C4-2B (cell line): Measurements from ENCODE around the gene DLG2.

ENCODE experiments used
- H3K27ac ChIP-seq: fragments of 450-650 bp; 2 replicates; pipeline ENCODE4 v1.5.1; 2017
- CTCF ChIP-seq: fragments of 450-650 bp; conservative IDR thresholded peaks from 2 replicates; pipeline ENCODE4 v1.5.1; 2017; ENCODE audit warnings: mild to moderate bottlenecking
- ZFX ChIP-seq: fragments of 450-650 bp; IDR thresholded peaks from 2 replicates; pipeline ENCODE4 v1.6.1; 2017

Gene DLG2

GRCh38 chr11:83827940-83828554 is 1799.1 kb downstream of the DLG2 start:
- no peak overlapping the region for H3K27ac ChIP-seq

GRCh38 chr11:83827520-83827919 is 1799.6 kb downstream of the DLG2 start:
- TF ChIP-seq CTCF (no peak), ZFX (no peak)
- H3K27ac ChIP-seq: no peak overlapping the region

More at GRCh38 chr11:83827940-83828554, 1799.1 kb downstream of the DLG2 start:
- TF ChIP-seq CTCF: peak; percentile 83
- TF ChIP-seq ZFX: no peak

GRCh38 chr11:83826078-83826477 is 1801.1 kb downstream of the DLG2 start:
- H3K27ac ChIP-seq: no peak overlapping the region
- TF ChIP-seq CTCF: no peak
- no peak for TF ChIP-seq ZFX

GRCh38 chr11:83823461-83824025 is 1803.6 kb downstream of the DLG2 start:
- H3K27ac ChIP-seq: no peak overlapping the region
- TF ChIP-seq ZFX: no peak
- TF ChIP-seq CTCF: no peak

GRCh38 chr11:83819931-83820549 is 1807.1 kb downstream of the DLG2 start:
- no peak overlapping the region for H3K27ac ChIP-seq
- TF ChIP-seq CTCF (peak; percentile 84), ZFX (no peak)

- TF ChIP-seq CTCF (no peak), ZFX (no peak)
- no peak overlapping the region for H3K27ac ChIP-seq
These were observed 1808.8 kb downstream of the DLG2 start for GRCh38 chr11:83818349-83818748.

- no peak overlapping the region for H3K27ac ChIP-seq
- no peak for TF ChIP-seq ZFX
- peak; percentile 88 for TF ChIP-seq CTCF
These were observed 1810.5 kb downstream of the DLG2 start for GRCh38 chr11:83816572-83817187.
